Ramos (cell line): ENCODE data around the gene MAST4.

ENCODE experiments used
- in situ Hi-C: fragments of 300-500 bp; cut with MboI; formaldehyde crosslinking; loops from one replicate; pipeline ENCODE4 v1.14.3; 2022; ENCODE audit warnings: low sequenced_read_pairs; ENCODE audit not compliant: unreplicated experiment

The MAST4 gene

DNA sequence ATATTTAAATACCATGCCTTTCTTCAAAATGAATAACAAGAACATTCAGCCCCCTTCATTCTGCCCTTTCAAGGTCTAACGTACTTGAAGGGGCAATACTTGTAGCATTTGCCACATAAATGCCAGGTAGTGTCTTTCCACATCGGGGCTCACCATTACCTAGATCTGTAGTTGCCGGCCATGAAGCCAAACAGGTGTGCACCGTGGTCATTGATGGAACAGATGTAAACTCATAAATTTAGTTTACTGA, 407.4 kb downstream of the MAST4 start:
- in situ Hi-C loops, result no loop called here

DNA sequence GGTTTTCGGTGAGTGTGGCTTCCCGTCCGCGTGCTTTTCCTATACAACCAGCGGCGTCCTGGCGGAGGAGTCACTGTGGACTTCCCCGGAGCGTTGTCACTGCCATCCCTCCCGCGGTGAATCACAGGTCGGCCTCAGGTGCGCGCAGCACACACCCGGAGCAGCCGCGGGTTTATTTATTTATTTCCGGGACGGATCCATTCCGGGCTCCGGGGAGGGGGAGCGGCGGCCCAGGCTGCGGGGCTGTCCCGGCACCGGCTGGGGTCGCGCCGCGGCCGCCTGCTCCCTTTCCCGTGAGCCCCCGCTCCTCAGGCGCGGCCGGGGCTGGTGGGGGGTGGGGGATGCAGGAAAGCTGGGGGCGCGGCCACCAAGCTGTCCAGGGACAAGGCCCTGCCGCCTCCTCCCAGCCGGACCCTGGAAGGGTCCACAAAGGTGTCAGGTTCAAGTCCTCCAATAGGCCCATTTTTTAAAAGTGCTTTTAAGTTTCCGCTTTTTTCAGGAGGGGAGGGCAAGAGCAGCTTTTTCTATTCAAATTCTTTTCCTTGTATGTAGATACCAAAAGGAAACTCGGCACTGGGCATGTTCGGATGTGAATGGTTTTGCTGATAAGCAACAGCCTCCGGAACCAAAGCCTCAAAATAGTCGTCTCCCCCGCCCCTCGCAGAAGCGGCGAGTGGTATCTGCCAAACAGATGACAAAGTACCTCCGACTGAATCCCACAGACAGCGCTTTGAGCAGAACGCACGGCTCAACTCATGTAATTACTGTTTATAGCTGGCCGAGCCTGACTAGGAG, 407.9 kb downstream of the MAST4 start:
- in situ Hi-C loops, result no loop called here

DNA sequence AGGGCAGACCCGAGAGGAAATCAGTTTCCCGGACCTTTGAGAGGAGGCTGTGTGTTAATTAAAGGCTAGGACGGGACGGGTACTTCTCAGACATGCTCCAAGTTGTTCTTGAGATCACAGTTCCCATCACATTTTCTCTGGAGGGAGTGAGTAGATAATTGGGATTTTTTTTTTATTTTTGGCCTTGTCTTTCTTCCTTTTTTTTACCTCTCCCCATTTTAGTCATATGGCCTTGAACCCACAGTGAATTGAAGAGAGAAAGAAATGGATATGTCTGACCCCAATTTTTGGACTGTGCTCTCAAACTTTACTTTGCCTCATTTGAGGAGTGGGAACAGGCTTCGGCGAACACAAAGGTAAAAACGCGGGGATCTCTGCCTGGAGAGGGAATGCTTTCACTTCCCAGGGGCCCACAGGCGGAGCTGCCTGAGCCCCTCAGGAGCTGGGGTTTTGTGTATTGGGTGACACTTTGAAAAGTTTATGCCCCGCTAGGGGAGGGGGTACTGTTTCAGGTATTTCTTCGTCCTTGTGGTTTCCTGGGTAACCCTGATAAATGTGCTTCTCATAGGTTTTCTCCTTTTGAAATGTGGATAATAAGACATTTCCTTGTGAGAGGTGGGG, 408.6 kb downstream of the MAST4 start:
- in situ Hi-C loops, result no loop called here

DNA sequence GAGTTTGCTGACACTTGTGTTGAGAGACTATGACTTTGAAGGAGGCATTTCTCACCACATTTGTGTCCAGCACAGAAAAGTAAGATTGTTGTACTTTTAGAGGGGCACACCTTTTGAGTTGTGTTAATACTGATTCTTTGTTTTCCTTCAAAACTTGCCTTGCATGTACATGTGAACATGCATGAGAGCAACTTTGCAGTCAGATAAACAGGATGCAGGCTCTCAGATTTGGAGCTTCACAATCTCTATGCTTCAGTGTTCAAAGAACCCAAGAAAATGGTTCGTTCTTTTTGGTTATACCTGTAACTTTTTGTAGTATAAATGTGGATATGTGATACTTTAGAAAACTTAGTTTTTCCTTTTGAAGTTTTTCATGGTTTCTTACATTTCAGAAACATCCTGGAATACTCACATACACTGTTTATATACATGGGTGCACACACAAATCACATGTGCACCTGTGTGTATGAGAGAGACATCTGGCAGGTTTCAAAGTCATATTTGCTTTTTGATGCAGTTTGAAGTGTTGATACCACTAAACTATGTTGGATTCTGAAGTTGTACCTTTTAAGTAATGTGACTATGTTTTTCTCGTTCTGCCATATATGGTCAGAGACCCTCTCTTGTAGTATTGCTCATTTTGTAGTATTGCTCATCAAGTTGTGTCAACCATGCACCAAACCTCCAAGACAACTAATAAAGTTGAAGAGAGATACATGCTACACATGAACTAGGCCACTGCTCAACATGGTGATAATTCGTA, 409.7 kb downstream of the MAST4 start:
- in situ Hi-C loops, result no loop called here

DNA sequence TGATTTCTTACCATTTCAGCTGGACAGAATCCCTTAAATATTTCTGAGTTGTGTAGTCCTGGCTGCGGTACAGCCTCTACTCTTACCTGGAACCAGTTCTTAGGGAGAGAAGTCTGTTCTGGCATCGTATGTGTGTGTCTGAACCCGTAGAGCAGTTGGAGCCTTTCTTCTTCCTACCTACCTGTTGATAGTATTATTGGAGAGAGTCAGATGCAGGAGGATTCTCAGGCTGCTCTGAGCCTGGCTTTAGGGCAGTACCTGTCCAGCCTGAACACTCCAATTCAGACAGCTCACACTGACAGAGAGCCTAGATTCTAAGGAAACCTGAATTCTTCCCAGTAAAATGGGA, 410.3 kb downstream of the MAST4 start:
- in situ Hi-C loops, result no loop called here

DNA sequence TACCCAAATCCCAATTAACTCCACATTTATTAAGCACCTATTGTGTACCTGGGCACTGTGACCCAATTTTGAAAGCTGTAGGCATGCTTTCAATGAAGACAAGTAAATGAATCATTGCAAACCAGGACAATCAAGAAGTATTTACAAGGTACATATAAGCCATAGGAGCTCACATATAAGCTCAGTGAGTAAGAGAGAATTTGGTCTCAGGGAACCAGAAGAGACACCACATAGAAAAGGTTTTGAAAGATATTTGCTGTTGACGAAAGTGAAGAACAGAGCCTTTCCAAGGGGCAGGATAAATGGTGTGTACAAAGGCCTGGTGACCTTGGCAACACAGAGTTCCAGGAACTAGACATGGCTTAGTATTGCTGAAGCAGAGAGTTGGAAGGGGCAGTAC, 412.8 kb downstream of the MAST4 start:
- in situ Hi-C loops, result no loop called here

DNA sequence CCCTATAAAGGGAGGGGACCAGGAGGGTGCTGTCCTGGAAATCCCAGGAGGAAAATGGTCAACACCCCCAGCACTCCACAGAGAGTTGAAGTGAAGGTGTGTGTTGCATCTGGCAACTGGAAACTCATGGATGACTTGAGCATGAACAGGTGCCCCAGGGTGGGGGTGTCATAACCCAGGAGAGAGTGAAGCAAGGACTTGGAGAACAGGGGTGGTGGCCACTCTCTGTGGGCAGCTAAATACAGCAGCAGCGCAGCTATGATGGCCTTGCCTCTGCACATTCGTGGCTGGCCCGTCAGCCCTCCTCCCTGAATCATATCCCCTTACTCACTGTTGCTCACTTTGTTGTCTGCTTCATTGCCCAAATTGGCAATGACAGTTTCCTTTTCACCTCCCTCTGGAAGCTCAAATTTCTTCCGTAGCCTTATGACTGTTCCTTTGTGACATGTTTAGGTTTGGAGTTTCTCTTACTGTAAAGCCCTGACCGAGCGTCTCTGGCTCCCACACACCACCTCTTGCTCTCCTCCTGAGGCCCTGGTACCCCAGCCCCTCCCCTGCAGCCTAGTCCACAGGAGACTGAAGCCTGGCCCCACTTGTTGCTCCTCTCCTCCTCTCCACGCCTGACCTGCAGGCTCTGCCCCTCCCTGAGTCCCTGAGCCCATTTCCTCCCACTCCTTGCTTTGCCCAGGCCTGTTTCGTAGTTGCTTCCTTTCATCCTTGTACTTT, 414.7 kb downstream of the MAST4 start:
- in situ Hi-C loops, result no loop called here

DNA sequence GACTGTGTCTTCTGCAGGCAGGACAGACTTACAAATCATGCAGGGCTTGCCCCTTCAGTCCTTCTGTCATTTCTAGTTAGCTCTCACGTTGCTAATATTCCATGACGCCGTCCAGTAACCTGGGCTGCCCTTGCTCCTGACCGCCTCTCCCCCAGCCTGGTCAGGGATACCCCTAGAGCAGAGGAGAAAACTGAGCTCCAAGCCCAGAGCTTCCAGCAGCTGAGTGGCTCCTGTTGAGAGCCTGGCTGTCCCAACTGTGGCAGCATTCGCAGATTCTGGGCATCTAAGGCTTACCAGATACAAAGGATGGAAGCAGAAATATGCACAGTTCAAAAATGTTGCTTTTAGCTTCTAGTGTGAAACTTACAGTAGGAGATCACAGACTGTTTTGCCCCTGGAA, 415.2 kb downstream of the MAST4 start:
- in situ Hi-C loops, result no loop called here

DNA sequence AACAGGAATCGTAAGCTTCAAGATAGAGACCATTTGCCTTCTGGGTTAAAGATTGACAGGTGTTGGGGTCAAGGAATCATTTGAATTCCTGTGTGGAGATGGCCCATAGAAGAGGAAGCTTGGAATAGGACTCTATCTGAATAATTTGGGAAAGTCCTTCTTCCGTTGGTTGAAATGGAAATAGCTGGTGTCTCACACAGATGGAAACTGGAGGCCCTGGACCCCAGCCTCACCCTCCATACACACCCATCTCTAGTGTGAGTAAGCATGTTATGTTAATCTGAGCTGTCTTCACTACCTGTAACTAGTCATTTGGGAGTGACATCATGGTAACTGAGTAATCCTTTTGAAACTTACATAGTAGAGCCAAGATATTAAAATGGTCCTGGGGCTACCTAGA, 416.0 kb downstream of the MAST4 start:
- in situ Hi-C loops, result no loop called here

DNA sequence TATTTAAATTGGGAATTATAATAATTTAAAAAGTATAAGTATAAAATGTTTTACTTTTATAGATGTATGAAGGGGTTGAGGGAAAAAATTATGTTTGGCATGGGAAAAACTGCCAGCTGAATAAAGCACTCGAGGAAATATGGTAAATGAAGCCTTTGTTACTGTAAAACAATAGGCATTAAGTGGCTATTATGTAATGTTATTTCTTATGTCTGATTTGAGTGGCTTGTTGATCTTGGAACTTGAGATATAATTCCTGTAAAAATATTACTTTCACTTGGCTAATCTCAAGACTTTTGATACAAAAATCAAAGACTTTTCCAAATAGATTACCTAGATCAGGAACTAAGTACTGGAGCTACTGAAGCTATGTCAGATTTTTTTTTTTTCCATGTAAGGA, 417.5 kb downstream of the MAST4 start:
- in situ Hi-C loops, result no loop called here

DNA sequence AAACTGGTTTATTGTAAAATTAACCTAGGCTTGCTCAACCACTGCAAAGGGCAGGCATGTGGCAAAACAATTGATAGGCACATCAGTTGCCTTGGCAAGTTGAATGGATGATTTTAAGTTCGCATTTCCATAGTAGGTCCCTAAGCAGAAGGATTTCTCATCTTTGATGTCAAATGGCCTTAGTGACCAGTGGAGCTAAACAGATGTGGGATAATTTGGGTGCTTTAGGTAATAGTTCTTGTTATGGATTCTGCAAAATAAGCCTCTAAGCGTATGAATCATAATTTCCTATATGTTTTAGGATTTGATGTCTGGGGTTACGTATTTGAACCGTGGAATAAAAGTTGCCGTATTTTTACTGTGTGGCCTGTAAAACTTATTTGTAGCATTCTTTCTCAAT, 418.0 kb downstream of the MAST4 start:
- in situ Hi-C loops, result no loop called here

DNA sequence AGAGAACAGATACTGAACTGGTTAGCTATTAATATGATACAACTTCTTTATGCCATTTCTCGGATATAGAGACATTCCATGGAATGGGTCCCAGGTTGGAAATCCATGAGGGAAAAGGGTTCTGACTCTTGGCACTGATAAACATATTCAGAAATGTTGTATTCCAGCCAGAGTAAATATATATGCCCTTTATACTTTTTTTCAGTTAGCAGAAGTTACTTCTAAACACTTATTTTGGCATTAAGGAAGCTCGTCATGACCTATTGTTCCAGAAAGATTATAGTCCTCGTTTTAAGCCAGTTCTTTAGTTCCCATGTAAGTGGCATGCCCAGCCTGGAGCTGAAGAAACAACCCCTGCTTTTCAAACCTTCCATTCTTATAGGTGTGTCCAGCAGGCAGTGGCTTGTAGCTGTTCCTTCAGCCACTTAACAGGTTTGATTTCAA, 418.8 kb downstream of the MAST4 start:
- in situ Hi-C loops, result no loop called here

DNA sequence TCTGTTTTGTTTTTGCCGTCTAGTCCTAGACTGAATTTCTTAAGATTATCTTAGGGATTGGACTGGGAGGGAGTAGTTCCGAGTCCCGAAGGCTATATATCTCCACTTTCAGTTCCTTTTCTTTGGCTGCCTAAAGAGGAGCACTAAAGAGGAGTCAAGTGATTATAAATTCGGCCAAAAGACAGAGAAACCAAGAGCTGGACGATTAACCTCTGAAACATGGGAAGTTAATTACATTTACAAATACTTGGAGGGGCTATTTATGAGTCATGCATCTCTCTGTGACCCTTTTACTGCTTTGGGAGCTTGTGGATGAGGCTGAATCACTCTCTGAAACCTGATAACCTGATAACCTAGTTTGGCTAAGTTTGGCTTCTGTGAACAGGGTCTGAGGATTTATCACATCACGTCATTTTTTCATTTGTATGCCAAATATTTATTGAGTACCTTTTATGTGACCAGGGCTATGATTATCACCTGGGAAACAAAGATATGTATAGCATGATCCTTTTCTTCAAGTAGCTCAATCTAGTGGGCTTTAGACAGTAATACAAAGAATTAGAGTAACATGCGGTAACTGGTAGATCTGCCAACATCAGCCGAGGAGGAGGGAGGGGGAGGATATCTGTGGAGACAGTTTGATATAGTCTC, 419.5 kb downstream of the MAST4 start:
- in situ Hi-C loops, result no loop called here

DNA sequence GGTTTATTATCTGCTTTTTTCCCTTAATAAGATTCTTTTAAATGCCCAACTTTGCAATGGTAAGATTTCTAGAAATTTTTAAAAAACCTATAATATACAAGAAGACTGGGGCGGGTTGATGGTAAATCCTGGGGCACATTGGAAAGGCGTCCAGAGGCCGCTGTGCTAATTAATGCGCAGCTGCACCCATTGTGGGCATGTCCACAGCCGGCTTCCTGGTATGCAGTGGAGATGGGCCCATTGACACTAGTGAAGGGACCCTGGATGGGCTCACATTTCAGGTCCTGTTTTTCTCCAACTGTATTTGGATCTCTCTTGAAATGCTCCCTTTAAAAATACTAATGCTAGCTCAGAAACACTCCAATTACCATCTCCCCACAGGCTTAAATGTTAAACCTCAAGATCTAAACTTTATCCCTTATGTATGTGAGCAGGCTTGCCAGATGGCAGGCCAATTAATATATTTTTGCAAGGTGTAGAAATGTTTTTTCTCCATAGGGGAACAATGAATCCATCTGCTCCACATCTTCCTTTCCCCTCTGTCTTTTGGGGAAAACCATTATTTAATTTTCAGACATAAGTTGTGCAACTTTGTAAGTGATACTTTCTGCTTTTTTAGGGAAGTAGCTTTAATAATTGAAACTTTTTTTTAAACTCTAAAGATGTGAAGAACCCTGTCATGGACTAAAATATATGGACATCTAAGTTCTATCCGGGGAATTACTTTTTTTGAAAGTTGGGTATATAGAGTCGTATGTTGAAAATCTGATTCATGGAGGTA, 423.1 kb downstream of the MAST4 start:
- in situ Hi-C loops, result no loop called here

DNA sequence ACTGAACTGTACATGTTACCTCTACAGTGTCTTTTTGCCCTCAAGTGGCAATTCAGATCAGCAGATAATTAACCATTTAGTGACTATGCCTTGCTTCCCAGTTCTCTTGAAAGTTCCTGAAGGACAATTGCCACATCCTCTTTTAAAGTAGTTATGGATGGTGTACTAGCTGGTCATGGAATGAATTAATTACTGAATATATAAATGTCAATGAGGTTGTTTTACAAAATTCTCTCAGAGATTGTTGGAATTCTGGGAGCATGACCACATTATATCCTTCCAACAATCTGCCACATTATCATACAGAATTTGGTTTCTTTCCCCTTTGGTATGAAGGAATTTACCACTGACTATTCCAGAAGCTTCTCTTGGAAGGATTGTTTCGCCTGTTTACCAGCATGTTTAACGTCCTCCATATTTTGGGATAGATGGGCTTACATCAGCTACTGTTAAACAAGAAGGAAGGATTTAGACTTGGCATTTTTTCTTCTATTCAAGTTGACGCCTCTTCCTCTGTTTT, 424.0 kb downstream of the MAST4 start:
- in situ Hi-C loops, result no loop called here

DNA sequence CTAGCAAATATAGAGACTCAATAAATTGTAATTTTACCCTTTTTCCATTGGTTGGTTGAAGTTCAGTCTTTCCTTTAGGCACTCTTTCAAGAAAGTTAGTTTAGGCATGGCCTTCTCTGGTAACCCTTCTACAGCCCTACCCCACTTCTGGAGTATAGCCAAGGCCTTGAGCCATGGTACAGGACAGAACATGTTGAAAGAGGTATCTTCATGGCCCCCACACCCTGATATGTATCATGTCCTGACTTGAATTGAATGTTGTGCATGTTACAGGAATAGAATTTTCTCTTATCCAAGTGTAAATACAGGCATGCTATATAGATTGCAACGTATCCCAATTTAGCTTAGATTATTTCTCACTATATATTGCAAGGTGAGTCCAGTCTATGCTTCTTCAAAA, 424.8 kb downstream of the MAST4 start:
- in situ Hi-C loops, result no loop called here

DNA sequence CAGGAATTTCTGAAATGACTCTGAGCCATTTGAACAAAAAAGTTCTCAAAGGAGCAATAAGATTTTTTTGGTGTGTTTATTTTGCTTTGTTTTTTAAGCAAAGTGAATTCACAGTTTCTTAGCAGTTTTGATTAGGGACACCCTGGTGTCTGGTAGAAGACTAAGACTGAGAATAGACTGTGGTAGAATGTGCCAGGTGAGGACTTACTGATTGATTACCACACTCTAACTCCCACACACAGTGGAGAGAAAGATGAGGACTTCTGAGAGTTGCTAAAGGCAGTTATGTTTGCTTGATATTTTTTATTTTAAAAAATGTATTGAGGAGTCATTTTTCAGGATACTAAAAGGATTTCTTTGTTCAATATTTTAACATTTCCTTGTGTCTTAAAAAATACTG, 425.3 kb downstream of the MAST4 start:
- in situ Hi-C loops, result no loop called here

DNA sequence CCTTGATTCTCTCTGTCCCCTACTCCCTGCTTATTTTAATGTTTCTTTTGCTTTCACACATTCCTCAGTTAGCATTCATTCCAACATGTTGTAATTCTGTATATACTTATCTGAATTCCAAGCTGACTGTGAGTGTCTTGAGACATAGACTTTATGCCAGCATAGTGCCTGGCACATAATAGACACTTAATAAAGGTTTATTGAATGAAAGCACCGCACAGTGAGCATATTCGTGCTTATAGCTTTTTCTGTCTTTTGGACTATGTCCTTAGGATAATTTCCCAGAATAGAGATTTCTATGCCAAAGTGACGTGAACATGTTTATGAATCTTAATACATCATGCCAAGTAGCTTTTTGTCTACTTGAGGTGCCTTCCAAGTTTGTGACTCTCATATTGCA, 425.8 kb downstream of the MAST4 start:
- in situ Hi-C loops, result no loop called here

DNA sequence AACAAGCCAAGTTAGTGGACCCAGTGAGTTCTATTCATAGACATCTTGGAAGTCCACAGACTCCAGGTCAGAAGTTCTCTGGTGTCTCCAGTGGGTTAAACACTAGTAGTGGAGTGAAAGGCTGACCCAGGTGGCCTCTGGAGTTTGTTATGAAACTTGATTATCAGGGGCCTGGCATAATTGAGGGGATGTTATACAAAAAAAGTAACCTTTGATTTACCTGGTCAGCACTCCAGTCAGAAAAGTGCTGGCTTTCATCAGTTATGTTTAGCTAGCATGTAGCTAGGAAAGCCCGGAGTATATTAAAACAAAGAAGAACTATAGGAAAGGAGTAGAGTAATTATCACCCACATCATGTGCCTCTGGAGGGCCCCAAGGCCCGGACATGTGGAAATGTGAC, 429.3 kb downstream of the MAST4 start:
- in situ Hi-C loops, result no loop called here

DNA sequence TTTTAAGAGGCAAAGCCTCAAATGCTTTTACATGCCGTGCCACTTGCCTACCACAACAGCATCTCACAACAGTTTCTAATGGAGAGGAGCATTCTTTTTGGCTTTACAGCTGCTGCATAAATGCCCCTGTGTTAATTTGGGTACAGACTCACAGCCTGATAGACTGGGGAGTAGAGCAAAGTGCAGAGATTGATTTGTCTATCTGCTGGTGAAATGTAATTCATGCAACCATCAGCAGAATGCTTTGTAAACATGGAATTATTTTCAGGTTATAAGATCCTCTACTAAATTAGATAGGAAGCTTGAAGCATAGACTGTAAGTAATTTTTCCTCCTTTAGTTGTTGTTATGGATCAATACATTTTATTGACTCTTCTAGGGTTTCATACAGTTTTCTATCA, 430.1 kb downstream of the MAST4 start:
- in situ Hi-C loops, result no loop called here
